Type B pancreatic cell (in vitro differentiated cells): Measurements from ENCODE around the gene MAGIX. TPM values are rescaled to one million over a fixed set of nuclear protein-coding genes. Genes with fewer than 3 reads are reported as not detected.

Experiments used
- DNase-seq: peaks from one replicate; pipeline ENCODE4 v3.0.0; 2021; ENCODE audit warnings: mixed read lengths; ENCODE audit not compliant: unreplicated experiment; ENCODE audit errors: extremely low spot score
- H3K27ac Mint-ChIP-seq: 2 replicates; pipeline ENCODE4 v1.8.0; 2021; ENCODE audit warnings: mild to moderate bottlenecking, mixed read lengths
- H3K27me3 Mint-ChIP-seq: 2 replicates; pipeline ENCODE4 v1.8.0; 2021; ENCODE audit warnings: mixed read lengths
- H3K36me3 Mint-ChIP-seq: 2 replicates; pipeline ENCODE4 v1.8.0; 2021; ENCODE audit warnings: mixed read lengths
- H3K4me1 Mint-ChIP-seq: one replicate; pipeline ENCODE4 v1.8.0; 2021; ENCODE audit warnings: mixed read lengths; ENCODE audit not compliant: unreplicated experiment
- H3K4me3 Mint-ChIP-seq: 2 replicates; pipeline ENCODE4 v1.8.0; 2021; ENCODE audit warnings: mild to moderate bottlenecking, mixed read lengths
- H3K9me3 Mint-ChIP-seq: 2 replicates; pipeline ENCODE4 v1.8.0; 2021; ENCODE audit warnings: mixed read lengths
- total RNA-seq: library from RNA; stranded (reverse); gene quantifications from 2 replicates; pipeline ENCODE4 v1.2.1, GENCODE V29; 2021; ENCODE audit warnings: low replicate concordance
- TF ChIP-seq, protein P1 (sequence below): fragments of 200-600 bp; sonication (generic); conservative IDR thresholded peaks from 2 replicates; pipeline ENCODE4 v1.5.0; 2021; ENCODE audit warnings: antibody characterized with exemption, mild to moderate bottlenecking

Gene MAGIX
- total RNA-seq, 1 donor from 2014 or later, result 4.8 TPM

DNA sequence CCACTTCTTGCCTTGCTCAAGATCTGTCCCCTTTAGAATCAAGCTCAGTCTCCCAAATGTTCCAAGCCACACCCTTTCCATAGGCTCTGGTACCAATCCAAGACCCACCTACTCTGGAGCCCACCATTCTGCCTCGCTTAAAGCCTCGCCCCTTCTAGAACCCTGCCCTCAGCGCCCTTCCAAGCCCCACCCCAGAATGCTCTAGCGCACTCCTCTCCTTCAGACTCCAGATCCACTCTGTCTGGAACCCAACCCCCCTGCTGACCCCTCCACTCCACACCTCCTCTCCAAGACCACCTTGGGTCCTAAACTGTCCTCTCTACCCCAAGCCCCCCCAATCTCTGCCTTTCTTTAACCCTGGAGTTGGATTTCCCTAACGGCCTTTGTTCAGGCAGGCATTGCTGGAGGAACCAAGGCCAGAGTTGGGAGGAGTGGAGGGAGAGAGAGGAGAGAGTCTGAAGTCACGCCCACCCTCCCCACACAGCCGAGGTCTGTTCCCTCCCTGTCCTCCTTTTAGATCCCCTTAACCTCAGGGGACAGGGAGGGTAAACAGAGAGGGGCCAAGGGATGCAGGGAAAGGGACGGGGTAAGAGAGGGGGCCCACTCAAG, 26.0 kb downstream of the MAGIX start:
- Mint-ChIP-seq H3K4me1 (peaks cover 7% of the 10 kb centered on the region), H3K27ac (no peak overlapping the region), H3K36me3 (no peaks in the 10 kb centered on the region), H3K4me3 (no peak overlapping the region), H3K27me3 (no peaks in the 10 kb centered on the region), H3K9me3 (no peaks in the 10 kb centered on the region)
- DNase-seq, result no peak
- TF ChIP-seq, protein P1, sequence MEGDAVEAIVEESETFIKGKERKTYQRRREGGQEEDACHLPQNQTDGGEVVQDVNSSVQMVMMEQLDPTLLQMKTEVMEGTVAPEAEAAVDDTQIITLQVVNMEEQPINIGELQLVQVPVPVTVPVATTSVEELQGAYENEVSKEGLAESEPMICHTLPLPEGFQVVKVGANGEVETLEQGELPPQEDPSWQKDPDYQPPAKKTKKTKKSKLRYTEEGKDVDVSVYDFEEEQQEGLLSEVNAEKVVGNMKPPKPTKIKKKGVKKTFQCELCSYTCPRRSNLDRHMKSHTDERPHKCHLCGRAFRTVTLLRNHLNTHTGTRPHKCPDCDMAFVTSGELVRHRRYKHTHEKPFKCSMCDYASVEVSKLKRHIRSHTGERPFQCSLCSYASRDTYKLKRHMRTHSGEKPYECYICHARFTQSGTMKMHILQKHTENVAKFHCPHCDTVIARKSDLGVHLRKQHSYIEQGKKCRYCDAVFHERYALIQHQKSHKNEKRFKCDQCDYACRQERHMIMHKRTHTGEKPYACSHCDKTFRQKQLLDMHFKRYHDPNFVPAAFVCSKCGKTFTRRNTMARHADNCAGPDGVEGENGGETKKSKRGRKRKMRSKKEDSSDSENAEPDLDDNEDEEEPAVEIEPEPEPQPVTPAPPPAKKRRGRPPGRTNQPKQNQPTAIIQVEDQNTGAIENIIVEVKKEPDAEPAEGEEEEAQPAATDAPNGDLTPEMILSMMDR, result no peak

DNA sequence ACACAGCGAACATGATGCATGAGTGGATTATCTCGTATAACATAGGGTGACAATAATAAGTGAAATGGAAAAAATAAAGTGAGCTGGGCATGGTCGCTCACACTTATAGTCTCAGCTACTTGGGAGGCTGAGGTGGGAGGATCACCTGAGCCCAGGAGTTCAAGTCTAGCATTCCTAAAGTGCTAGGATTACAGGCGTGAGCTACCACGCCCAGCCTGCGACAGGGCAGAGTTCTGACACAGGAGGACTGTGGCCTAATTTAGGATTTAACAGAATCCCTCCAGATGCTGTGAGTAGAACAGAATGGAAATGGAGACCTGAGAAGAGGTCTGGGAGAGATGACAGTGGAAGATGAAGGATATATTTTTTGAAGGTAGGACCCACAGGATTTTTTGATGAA, 27.0 kb downstream of the MAGIX start:
- Mint-ChIP-seq H3K27me3 (no peaks in the 10 kb centered on the region), H3K9me3 (no peaks in the 10 kb centered on the region), H3K4me3 (peak overlapping the region; percentile 64), H3K27ac (peak overlapping the region; percentile 90), H3K36me3 (no peaks in the 10 kb centered on the region), H3K4me1 (peaks cover 7% of the 10 kb centered on the region)
- TF ChIP-seq, protein P1, result no peak
- no peak for DNase-seq

- H3K36me3 Mint-ChIP-seq, result no peaks in the 10 kb centered on the region
- TF ChIP-seq, protein P1, result no peak
- H3K4me3 Mint-ChIP-seq, result peak overlapping the region; percentile 91
- no peaks in the 10 kb centered on the region for H3K9me3 Mint-ChIP-seq
- H3K27ac Mint-ChIP-seq, result peak overlapping the region; percentile 96
- H3K27me3 Mint-ChIP-seq, result no peaks in the 10 kb centered on the region
- peak; percentile 82 for DNase-seq
- H3K4me1 Mint-ChIP-seq, result peaks cover 7% of the 10 kb centered on the region
Measured at GRCh38 chrX:49190821-49191573, 28.4 kb downstream of the MAGIX start.

- Mint-ChIP-seq H3K27ac (peak overlapping the region; percentile 96), H3K36me3 (no peaks in the 10 kb centered on the region)
Measured at GRCh38 chrX:49191574-49192011, 29.0 kb downstream of the MAGIX start.

DNA sequence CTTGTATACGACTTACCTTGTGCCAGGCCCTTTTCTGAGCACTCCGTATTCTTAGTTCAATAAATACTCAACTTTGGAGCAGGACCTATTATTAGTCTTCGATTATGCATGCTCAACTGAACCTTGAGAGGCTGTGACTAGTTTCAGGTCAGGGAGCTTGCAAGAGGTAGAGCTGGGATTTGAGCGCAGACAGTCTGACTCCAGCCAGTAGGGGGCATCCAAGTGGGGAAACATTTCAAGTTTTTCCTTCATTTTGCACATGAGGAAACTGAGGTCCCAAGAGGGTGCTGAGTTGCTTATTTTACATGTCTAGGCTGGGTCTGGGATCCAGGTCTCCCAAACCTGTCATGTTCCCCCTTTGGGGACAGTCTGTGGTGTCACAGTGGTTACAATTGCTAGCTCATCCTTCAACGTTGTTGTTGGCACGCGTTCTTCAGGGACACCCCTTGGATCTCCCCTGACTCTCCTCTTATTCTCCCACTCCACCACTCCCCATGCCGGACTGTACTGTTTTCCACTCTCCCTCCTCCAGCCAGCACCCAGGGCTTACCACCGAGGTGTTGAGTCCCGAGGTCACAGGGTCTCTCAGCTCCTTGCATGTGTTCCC, 30.3 kb downstream of the MAGIX start:
- H3K36me3 Mint-ChIP-seq, result no peaks in the 10 kb centered on the region
- H3K27ac Mint-ChIP-seq, result peak overlapping the region; percentile 79
- H3K9me3 Mint-ChIP-seq, result no peaks in the 10 kb centered on the region
- H3K4me1 Mint-ChIP-seq, result peaks cover 7% of the 10 kb centered on the region
- peaks cover under 1% of the 10 kb centered on the region for H3K27me3 Mint-ChIP-seq
- TF ChIP-seq, protein P1, result peak; percentile 72
- DNase-seq, result no peak
- H3K4me3 Mint-ChIP-seq, result peak overlapping the region; percentile 74

More at GRCh38 chrX:49191574-49192011, 29.0 kb downstream of the MAGIX start:
- Mint-ChIP-seq H3K4me3 (peak overlapping the region; percentile 91), H3K27me3 (no peaks in the 10 kb centered on the region), H3K9me3 (no peaks in the 10 kb centered on the region), H3K4me1 (peaks cover 7% of the 10 kb centered on the region)
- TF ChIP-seq, protein P1, result no peak
- no peak for DNase-seq
